HG02610 (cell line): Measurements from ENCODE around the gene WDR45.

Experiments used
- ATAC-seq: cut with Tn5 transposase; IDR thresholded peaks from one replicate; pipeline ENCODE4 v1.9.1; 2021; ENCODE audit warnings: mild to moderate bottlenecking, moderate library complexity; ENCODE audit not compliant: unreplicated experiment

Gene WDR45

GRCh38 chrX:49053223-49054072 is 26.2 kb downstream of the WDR45 start:
- ATAC-seq: peak; percentile 45

GRCh38 chrX:49043987-49044281 is 35.8 kb downstream of the WDR45 start:
- ATAC-seq: no peak

- peak; percentile 91 for ATAC-seq
Observed at GRCh38 chrX:49043220-49043986, 36.3 kb downstream of the WDR45 start, which contains the start of gene TFE3. Gene TFE3 (minus strand): TSS chrX:49043357. CDS start chrX:49043226, 131 bp downstream.

GRCh38 chrX:49042581-49043219 is 37.0 kb downstream of the WDR45 start:
- ATAC-seq: no peak

GRCh38 chrX:49041744-49042580 is 37.7 kb downstream of the WDR45 start:
- ATAC-seq: no peak

- ATAC-seq: no peak
Observed at GRCh38 chrX:49040376-49040955, 39.2 kb downstream of the WDR45 start.

- ATAC-seq: no peak
Observed at GRCh38 chrX:49039598-49040375, 39.9 kb downstream of the WDR45 start.

GRCh38 chrX:49037883-49038475 is 41.7 kb downstream of the WDR45 start:
- ATAC-seq: no peak

- ATAC-seq: no peak
Observed at GRCh38 chrX:49030283-49030682, 49.4 kb downstream of the WDR45 start.

GRCh38 chrX:49029876-49030275 is 49.8 kb downstream of the WDR45 start:
- no peak for ATAC-seq
